ENCODE data around the gene SBK3.
"Not testable (repeated sequence)": the region's sequence is repeated elsewhere in the genome, so short reads cannot be mapped to it uniquely, and the experiment has no call there.

Gene SBK3

GRCh38 chr19:55573929-55574328, 28.6 kb upstream of the SBK3 start:
- not testable (repeated sequence) for DNase-seq

GRCh38 chr19:55569477-55569876, 24.1 kb upstream of the SBK3 start:
- not testable (repeated sequence) for DNase-seq

GRCh38 chr19:55567708-55568328, 22.5 kb upstream of the SBK3 start:
- DNase-seq = no peak

- DNase-seq = no peak
Measured at GRCh38 chr19:55566823-55567222, 21.5 kb upstream of the SBK3 start.

- DNase-seq = no peak
Measured at GRCh38 chr19:55563261-55563690, 17.9 kb upstream of the SBK3 start.

GRCh38 chr19:55559684-55560083, 14.3 kb upstream of the SBK3 start:
- DNase-seq = no peak

GRCh38 chr19:55554741-55555152, 9.4 kb upstream of the SBK3 start:
- no peak for DNase-seq

GRCh38 chr19:55554302-55554701, 9.0 kb upstream of the SBK3 start:
- no peak for DNase-seq

- no peak for DNase-seq
Measured at GRCh38 chr19:55553217-55554182, 8.2 kb upstream of the SBK3 start.

- no peak for DNase-seq
Measured at GRCh38 chr19:55552620-55553019, 7.3 kb upstream of the SBK3 start.

- DNase-seq = no peak
Measured at GRCh38 chr19:55552206-55552605, 6.9 kb upstream of the SBK3 start.

GRCh38 chr19:55550321-55550650, 4.9 kb upstream of the SBK3 start:
- no peak for DNase-seq

GRCh38 chr19:55549500-55550320, 4.4 kb upstream of the SBK3 start:
- no peak for DNase-seq

- peak; percentile 95 to 98 for DNase-seq
Measured at GRCh38 chr19:55546822-55547614, 1.7 kb upstream of the SBK3 start.

- DNase-seq = no peak
Measured at GRCh38 chr19:55546011-55546410, 668 bp upstream of the SBK3 start.

- no peak for DNase-seq
Measured at GRCh38 chr19:55544776-55545439, 435 bp downstream of the SBK3 start.

GRCh38 chr19:55544014-55544413, 1.3 kb downstream of the SBK3 start:
- DNase-seq = no peak

GRCh38 chr19:55543567-55543966, 1.8 kb downstream of the SBK3 start:
- DNase-seq = no peak

GRCh38 chr19:55542292-55542855, 3.0 kb downstream of the SBK3 start:
- no peak for DNase-seq

- no peak for DNase-seq
Measured at GRCh38 chr19:55541091-55541490, 4.3 kb downstream of the SBK3 start.

GRCh38 chr19:55540619-55541018, 4.7 kb downstream of the SBK3 start:
- no peak for DNase-seq

Measured in inflammatory macrophage (primary cell).